Thoracic aorta (tissue), 2 donors: ENCODE measurements around the gene KIZ. TPM values are rescaled to one million over a fixed set of nuclear protein-coding genes. Genes with fewer than 3 reads are reported as not detected.

Experiments used
- ATAC-seq: fragments of 150-250 bp; one replicate; pipeline ENCODE4 v1.8.0; 2017; ENCODE audit warnings: low read depth; ENCODE audit not compliant: insufficient number of reproducible peaks, low FRiP score
- DNase-seq: peaks from one replicate; pipeline ENCODE4 v3.0.0-alpha.2; 2020; ENCODE audit warnings: low spot score
- H3K27ac ChIP-seq, 2 donors: fragments of 200-600 bp; sonication (generic); 1 replicate in 1 of 2; 2 replicates in 1 of 2; pipeline ENCODE4 v1.5.1; 2016; ENCODE audit warnings: mild to moderate bottlenecking in 2 of 2, moderate library complexity in 2 of 2
- H3K27me3 ChIP-seq: fragments of 200-600 bp; sonication (generic); replicated peaks from 2 replicates; pipeline ENCODE4 v1.6.0; 2016; ENCODE audit warnings: mild to moderate bottlenecking; ENCODE audit not compliant: insufficient read depth
- H3K36me3 ChIP-seq: fragments of 200-600 bp; sonication (generic); one replicate; pipeline ENCODE4 v1.5.1; 2016
- H3K4me1 ChIP-seq, 2 donors: fragments of 200-600 bp; sonication (generic); 1 replicate in 1 of 2; 2 replicates in 1 of 2; pipeline versions ENCODE4 v1.5.1 to v1.6.0; 2016; ENCODE audit warnings: low read depth in 2 of 2, mild to moderate bottlenecking in 1 of 2; ENCODE audit not compliant: control insufficient read depth in 1 of 2
- H3K4me3 ChIP-seq: fragments of 200-600 bp; sonication (generic); 2 replicates; pipeline ENCODE4 v1.5.1; 2016; ENCODE audit warnings: mild to moderate bottlenecking
- H3K9me3 ChIP-seq: fragments of 200-600 bp; sonication (generic); 2 replicates; pipeline ENCODE4 v1.5.1; 2016
- CTCF ChIP-seq: fragments of 200-600 bp; sonication (generic); IDR thresholded peaks from one replicate; pipeline ENCODE4 v1.5.1; 2019; ENCODE audit warnings: antibody characterized with exemption
- total RNA-seq, 2 donors: library from RNA; depleted of rRNA; stranded (reverse); fragments of >200 nt; gene quantifications; one replicate each; pipeline versions ENCODE4 v1.1.0 to v1.2.3, GENCODE V29; 2016

The KIZ gene
- total RNA-seq, 2 donors from 2014 or later: 14.4 to 67.3 TPM

GRCh38 chr20:21133917-21134622 is 8.2 kb downstream of the KIZ start:
- H3K4me1 ChIP-seq: no peaks in the 10 kb centered on the region
- H3K9me3 ChIP-seq: no peaks in the 10 kb centered on the region
- H3K36me3 ChIP-seq: peaks cover 5% of the 10 kb centered on the region
- ATAC-seq (no peak), DNase-seq (no peak)
- H3K27me3 ChIP-seq: no peaks in the 10 kb centered on the region
- TF ChIP-seq CTCF: no peak
- H3K27ac ChIP-seq: no peak overlapping the region
- no peak overlapping the region for H3K4me3 ChIP-seq

- Histone ChIP-seq H3K9me3 (no peaks in the 10 kb centered on the region), H3K4me1 (no peaks in the 10 kb centered on the region), H3K36me3 (peaks cover 5% of the 10 kb centered on the region), H3K4me3 (no peak overlapping the region), H3K27ac (no peak overlapping the region), H3K27me3 (no peaks in the 10 kb centered on the region)
- no peak for TF ChIP-seq CTCF
- ATAC-seq: no peak
- DNase-seq: no peak
Measured at GRCh38 chr20:21134883-21135493, 9.1 kb downstream of the KIZ start.

- no peak for TF ChIP-seq CTCF
- no peak overlapping the region for H3K4me3 ChIP-seq
- ATAC-seq: no peak
- no peaks in the 10 kb centered on the region for H3K9me3 ChIP-seq
- peaks cover 7% of the 10 kb centered on the region for H3K36me3 ChIP-seq
- no peaks in the 10 kb centered on the region for H3K27me3 ChIP-seq
- no peak overlapping the region for H3K27ac ChIP-seq
- no peak for DNase-seq
- no peaks in the 10 kb centered on the region for H3K4me1 ChIP-seq
Measured at GRCh38 chr20:21136015-21136732, 10.3 kb downstream of the KIZ start.

- DNase-seq (no peak), ATAC-seq (no peak)
- H3K4me3 ChIP-seq: no peak overlapping the region
- no peaks in the 10 kb centered on the region for H3K9me3 ChIP-seq
- H3K36me3 ChIP-seq: peaks cover 7% of the 10 kb centered on the region
- no peak for TF ChIP-seq CTCF
- no peaks in the 10 kb centered on the region for H3K4me1 ChIP-seq
- no peak overlapping the region for H3K27ac ChIP-seq
- H3K27me3 ChIP-seq: no peaks in the 10 kb centered on the region
Measured at GRCh38 chr20:21137078-21137477, 11.2 kb downstream of the KIZ start.

GRCh38 chr20:21139881-21140566 is 14.1 kb downstream of the KIZ start:
- no peak for DNase-seq
- Histone ChIP-seq H3K4me3 (no peak overlapping the region), H3K27ac (no peak overlapping the region), H3K27me3 (no peaks in the 10 kb centered on the region), H3K9me3 (no peaks in the 10 kb centered on the region), H3K4me1 (no peaks in the 10 kb centered on the region), H3K36me3 (peaks cover 7% of the 10 kb centered on the region)
- no peak for TF ChIP-seq CTCF
- no peak for ATAC-seq
